NCI-H526 (cell line): ENCODE measurements around the gene NTM.

Source experiments
- DNase-seq, 2 experiments: peaks; one replicate each; lab custom pipeline; 2025; lab: John Stamatoyannopoulos, UW

NTM gene

DNA sequence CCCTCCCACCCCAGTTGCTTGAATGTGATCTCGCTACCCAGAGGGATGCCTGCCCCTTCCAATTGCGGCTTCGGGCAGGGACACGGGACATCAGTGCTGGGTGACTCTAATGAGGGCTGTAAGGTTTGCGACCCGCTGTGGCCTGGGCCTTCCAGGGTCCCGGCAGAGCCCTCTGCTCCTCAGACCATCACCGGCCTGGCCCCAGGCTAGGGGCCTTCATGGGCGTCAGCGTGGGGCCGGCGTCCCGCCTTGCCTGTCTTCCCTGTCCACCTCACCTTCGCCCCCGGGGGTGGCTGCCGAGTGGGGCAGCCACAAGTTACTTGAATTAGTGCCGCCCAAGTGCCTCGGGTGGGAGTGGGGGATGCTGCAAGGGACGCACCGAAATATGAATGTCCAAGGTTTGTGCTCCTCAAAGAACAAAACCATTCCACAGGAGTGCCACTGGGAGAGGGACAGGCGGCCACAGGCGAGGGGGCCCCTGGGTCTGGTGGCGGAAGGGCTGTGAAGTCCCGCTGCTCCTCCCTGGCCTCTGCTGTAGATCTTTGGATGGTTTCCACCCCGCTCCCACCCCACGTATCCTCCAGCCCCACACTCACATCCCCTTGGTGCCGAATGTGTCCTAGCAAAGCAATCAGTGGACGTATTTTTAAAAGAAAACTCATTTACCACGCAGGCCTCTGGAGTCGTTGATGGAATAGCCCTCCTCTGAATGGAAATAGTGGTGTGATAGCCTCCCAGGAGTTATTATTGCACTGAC lies 317.1 kb downstream of the NTM start:
- no peak for DNase-seq

DNA sequence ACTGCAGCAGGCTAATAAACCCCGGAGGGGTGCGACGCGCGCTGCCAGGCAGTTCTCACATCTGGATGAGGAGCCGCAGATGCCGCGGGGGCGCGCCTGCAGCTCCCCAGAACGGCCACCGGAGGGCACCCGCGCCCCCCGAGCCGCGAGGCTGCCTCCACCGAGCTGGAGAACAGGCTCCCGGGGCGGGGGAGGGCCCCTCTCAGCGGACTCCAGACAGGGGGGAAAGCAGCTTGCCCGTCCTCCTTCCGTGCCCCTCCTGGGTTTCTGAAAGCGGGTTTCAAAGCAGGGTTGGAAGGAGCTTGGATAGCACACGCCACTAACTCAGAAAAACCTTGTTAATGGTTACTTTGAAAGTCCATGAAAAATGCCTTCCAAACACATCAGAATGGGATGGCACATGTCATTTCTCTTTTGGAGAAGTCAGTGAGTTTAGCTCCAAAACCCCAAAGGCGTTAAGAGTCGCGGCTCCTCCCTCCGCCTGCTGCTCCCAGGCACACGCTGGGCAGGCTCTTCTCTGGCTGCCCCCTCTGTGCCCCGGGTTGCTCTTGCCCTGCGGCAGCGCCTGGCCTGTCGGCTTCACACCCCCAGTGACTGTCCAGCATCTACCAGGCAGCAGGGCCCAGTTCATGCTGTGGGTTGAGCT lies 317.8 kb downstream of the NTM start:
- peak; percentile 44 to 88 for DNase-seq

DNA sequence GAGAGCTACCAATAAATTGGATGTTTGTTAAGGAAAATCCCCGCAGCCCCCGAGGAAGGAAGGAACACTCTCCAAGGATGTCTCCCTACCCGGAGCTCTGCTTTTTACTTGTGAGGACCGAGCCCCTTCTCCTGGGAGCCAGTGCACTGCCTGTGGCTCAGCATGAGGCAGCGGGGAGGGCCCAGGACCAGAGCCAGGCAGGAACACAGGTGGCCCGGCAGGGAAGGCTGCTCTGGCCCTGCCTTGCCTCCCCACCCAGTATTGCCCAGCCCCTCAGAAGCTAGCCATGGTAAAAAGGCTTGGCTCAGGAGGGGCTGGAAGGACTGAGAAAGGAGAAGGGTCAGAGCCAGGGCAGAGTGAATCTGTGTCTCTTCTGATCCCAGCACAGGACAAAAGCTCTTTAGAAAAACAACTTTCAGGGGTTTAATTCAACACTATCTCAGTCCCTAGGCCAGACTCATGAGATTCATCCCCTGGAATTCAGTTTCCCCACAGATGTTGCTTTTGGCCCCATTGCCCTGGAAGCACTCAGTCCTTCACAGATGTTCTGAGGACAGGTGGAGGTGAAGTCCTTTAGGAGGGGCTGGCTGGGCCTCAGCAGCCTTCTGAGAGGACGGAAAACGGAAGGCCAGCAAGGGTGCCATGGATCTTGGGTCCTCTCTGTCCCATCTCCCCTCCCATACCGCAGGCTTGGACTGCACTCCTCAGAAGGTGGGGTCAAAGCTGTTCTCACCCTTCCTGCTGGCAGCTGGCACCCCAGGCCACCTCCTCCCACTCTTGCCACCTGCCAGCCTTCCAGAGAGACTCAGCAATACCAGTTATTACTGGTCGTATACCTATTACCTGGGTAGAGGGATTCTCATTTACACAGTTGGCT lies 318.9 kb downstream of the NTM start:
- DNase-seq: no peak

DNA sequence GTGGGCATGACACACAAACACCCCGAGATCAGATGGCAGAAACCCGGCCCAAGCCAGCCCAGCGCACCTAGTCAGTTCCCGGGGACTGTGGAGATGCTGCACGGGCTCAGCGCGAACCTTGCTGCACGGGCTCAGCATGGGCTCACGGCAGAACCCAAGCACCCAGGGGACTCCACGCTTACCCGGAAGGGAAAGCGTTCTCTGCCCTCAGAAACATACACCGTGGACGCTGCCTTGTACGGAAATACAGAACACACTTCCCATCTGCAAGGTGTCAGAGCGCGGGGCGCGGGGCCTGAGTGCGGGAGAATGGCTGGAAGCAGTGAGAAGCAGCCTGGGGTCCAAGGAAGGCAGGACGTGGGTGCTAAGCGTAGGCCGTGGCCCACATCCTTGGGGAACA lies 319.9 kb downstream of the NTM start:
- no peak for DNase-seq

DNA sequence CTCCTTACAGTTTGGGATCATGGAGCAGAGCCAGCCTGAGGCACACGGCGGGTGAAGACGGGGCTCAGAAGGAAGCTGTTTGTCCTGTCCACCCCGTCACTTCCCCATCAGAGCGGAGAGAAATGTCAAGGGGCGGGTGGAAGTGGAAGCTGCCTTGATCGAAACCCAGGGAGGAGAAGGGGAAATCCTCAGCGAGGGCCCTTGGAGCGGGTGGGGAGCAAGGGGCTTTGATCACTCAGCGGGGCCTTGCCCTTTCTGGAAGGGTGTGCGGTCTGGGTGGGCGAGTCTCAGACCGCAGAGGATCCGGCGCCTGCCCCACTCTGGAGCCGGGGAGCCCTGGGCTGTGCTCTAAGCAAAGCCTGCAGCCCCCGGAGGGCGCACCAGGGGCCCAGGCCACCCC lies 320.4 kb downstream of the NTM start:
- DNase-seq: no peak

DNA sequence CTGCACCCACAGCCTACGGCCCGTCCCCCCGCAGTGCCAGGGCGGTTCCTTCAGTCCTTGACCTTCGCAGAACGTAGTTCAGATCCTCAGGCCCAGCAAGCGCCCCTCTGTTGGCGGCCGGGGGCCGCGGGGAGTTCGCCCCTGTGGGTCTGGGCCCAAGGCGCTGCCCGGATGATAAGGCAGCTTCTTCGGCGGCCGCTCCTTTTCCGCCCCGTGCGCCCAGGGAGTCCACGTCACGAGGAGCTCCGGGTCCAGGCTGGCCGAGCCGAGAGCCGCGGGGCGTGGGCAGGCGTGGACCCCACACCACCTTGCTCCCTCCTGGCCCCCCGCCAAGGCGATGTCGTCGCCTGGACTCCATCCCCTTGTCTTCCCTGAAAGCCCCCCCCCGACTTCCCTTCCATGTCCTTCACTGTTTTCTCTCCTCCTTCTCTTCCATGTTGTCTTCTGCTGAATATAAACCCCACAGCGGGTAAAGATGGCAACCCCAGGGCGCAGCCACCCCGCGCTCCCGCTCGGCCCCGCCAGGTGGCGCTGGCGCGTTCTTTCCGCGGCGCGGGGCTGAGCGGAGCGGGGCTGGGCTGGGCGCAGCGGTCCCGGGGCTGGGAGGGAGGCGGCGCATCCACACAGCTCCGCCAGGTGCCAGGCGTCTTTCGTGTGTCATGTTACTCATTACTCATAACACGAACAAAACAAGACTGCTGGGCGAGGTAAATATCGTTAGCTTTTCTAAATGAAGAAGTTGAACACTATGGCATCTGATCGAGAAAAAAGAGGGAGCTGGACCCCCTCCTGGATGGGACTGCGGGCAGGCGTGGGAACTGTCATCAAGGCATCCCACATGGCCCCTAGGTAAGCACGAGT lies 321.0 kb downstream of the NTM start:
- DNase-seq: peak; percentile 70 to 97

DNA sequence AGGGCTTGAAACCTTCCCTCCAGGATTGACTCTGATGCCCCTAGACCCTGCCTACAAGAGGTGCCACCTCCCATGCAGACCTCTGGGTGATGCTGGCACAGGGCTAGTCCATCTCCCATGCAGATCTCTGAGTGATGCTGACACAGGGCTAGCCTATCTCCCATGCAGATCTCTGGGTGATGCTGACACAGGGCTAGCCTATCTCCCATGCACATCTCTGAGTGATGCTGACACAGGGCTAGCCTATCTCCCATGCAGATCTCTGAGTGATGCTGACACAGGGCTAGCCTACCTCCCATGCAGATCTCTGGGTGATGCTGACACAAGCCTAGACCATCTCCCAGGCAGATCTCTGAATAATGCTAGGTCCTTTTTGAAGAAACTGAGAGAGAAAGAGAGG lies 321.7 kb downstream of the NTM start:
- no peak for DNase-seq

DNA sequence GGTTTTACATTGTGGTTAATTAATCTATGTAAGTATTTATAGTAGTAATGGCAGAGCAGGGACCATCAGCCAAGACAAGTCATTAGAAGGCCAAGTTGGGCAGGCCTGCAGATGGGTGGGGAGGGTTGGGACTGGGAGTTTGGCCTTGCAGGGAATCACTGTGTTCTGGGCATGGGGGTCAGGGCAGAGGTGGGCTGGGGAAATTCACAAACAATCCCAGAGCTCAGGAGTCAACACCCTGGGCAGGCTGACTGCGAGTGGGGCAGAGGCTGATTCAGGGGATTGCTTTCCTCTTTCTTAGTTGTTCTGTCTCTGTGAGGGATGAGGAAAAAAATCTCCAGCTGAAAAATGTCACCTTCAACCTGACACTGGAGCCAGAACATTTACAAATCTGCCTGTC lies 322.5 kb downstream of the NTM start:
- no peak for DNase-seq

DNA sequence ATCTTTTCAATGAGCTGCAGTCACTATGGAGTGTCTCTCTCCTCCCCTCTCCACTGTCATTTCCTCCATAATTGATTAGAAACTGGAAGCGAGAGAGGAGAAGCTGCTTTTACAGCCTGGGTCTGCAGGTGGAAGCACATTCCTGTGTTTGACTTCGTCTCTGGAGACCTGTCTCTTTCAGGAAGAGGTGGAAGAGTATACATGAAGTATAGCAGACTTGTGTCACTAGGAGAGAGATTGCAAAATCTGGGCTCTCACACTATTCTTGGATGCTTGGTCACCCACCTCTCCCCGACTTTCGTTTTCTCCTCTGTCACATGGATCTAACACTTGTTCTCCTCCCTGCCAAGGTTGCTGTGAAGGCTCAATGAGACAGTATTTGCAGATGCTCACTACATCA lies 323.3 kb downstream of the NTM start:
- DNase-seq: no peak

DNA sequence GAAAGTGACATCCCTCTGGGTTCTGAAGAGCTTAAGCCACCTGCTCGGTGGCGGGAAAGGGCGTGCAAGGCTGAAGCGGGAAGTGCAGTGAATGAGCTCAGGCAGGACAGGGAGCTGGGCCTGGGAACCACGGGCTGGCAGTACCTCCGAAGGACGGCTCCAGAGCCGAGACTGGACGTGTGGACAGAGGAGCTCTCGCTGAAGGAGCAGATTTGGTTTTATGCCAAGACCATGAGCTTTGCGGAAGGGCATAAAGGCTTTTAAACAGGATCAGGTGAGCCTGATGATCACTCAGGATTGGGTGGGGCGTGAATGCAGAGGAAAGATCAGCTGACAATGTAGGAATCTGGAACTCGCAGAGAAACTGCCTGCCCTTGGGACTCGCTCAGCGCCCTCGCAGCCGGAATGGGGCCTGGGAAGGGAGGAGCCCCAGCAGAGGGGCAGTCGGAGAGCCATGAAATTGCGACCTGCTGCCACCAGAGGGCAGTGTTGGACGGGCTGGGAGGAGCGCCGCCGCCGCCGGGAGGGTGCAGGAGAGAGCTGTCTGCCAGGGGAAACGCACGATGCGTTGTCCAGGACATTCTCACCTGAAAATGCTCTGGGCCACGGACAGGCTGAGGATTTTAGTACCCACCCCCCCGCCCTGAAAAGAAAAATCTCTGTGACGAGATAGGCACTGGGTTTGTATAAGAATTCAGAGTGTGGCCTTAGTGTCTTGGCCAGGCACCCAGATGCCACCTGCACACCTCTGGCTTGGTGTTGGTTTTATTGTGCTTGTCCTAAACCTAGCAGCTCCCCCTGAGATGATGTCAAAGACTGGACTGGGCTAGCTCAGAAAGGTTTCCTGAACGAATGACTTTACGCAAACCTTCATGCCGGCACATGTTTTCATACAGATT lies 324.4 kb downstream of the NTM start:
- DNase-seq: peak; percentile 76 to 96

DNA sequence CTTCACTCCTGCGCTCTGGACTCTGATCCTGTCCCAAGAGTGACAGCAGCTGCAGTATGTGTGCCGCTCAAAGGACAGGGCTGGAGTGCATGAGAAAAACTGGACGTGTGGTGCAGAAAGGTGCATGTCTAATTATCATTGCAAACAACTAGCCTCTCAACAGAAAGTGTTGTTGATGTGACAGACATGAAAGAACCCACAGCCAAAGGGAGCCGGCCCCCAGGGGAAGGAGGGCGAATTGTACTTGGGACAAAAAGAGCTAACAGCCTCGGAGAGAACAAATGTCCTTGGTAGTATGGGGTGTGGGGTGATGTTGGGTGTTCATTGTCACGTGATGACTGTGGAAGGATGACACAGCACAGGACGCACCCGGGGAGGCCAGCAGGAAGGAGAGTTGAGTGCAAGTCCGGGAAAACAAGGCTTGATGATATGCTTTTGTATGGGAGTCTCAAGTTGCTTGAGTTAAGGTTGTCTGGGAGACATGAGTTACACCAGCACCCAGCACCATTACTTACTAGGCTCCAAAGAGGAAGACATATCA lies 325.5 kb downstream of the NTM start:
- no peak for DNase-seq

DNA sequence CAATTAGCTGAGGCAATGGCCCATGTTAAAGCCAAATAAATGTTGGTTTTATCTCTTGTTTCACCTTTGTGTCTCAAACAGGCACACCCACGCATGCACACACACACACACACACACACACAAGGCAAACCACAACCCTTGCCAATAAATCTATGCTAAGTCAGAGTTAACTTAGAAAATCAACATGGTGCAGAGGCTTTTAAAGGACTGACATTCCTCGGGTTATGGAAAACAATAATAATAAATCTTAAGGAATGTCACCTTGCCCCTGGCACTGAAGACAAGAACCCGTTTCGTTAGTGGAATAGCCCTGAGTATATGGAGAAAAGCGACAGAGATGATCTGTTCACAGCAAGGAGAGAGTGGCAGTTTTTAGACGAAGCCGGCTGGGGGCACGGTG lies 326.3 kb downstream of the NTM start:
- no peak for DNase-seq

DNA sequence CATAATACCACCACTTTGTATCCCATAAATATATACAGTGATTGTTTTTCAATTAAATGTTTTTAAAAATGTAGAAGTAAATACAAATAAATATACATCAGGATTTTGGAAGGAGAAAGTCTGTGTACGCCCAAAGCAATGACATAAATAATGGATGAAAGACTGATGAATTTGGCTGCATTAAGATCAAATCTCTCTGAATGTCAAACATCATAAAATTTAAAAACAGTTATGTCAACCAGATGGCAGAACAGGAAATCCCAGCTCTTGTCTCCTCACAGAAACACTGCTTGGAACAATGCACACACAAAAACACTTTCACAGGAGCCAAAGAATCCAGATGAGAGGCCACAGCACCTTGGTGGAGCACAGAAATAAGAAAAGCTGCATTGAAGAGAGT lies 332.9 kb downstream of the NTM start:
- DNase-seq: no peak

DNA sequence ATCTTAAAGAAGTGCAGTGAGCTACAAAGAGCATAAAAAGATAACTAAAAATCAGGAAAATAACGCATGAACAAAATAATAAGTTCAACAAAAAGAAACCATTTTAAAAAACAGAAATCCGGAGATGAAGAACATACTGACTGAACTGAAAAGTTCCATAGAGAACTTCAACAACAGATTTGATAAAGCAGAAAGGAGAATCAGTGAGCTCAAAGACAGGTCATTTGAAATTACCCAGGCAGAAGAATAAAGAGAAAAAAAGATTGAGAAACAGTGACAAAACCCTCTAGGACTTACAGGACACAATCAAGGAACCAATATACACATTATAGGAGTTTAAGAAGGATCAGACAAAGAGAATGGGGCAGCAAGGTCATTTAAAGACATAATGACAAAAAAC lies 334.3 kb downstream of the NTM start:
- DNase-seq: no peak

DNA sequence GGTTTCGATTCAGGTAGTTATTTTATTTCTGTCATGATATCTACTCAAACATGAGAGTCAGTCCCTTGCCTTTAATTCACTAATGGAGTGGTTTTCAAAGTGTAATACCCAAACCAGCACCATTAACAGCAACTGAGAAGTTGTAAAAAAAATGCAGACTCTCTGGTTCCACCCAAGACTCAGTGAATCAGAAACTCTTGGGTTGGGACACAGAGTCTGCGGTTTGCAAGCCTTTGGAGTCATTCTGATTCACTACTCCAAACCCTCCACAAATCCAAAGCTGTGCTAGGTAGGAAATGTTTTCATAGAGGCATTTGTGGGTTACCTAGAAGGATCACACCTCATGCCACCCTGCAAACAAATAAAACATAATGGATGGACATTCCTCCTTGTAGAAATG lies 340.1 kb downstream of the NTM start:
- DNase-seq: no peak

DNA sequence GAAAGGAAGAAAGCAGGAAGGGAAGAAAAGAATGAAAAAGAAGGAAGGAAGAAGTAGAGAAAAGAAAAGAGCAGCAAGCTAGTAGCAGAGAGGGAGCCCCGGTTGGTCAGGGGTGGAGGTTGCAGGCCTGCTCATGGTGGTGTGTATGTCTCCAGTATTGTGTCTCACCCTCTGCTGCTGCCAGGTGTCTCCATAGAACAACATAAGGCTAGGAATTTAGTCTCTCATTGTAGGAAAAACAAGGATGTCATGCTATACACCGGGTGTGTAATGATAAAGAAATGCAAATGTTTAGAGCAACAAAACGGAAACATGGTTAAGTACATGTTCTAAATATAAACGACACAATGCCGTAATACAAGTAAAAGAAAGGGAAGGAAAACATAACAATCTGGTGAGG lies 342.5 kb downstream of the NTM start:
- DNase-seq: no peak

DNA sequence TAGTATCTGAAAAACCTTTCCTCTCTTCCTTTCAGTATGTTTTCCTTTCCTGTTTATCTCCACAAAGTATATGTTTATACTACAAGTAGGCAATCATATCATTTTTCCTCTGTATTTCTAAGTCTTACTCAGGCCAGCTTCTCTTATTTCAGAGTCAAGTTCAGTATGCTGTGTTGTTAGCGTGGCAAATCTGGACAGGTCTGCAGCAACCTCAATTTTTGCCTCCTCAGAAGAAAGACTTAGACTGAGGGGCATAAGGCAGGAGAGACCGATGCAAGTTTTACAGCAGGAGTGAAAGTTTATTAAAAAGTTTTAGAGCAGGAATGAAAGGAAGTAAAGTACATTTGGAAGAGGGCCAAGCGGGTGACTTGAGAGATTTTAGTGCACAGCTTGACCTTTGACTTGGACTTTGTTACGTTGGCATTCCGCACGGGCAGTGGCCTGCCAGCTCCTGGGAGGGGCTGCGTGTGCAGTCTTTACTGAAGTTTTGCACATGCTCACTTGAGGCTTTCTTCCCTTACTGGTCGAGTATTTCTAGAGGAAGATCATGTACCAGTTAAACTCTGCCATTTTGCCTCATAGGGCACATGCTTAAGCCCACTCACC lies 343.2 kb downstream of the NTM start:
- DNase-seq: no peak

DNA sequence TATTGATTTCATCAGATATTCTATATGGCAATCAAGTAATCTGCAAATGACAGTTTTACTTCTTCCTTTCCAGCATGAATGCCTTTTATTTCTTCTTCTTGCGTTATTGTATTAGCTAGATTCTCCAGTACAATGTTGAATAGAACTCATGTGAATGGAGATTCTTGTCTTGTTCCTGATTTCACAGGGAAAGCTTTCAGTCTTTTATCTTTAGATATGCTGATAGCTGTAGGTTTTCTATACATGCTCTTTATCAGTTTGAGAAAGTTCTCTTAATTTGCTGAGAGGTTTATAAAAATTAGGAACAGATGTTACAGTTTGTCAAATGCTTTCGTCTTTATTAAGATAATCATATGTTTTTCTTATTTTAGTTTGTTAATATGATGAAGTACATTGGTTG lies 347.2 kb downstream of the NTM start:
- no peak for DNase-seq

DNA sequence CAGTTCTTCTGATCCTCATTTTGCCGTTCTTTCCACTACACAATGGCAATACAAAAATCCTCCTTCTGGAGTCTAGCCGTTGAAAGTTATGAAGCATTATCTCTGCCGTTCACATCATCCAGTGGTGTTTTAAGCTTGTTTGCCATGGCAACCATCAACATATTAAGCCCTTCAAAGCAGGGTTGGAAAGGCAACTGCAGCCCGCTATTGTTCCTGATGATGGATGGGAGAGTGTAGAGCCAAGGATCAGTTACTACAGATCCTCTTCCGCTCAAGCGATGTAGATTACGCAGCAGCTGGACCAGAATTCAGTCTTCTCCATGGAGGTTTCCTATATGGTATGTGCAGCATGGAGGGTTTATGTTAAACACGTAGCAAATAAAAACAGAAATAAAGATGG lies 352.7 kb downstream of the NTM start:
- no peak for DNase-seq

DNA sequence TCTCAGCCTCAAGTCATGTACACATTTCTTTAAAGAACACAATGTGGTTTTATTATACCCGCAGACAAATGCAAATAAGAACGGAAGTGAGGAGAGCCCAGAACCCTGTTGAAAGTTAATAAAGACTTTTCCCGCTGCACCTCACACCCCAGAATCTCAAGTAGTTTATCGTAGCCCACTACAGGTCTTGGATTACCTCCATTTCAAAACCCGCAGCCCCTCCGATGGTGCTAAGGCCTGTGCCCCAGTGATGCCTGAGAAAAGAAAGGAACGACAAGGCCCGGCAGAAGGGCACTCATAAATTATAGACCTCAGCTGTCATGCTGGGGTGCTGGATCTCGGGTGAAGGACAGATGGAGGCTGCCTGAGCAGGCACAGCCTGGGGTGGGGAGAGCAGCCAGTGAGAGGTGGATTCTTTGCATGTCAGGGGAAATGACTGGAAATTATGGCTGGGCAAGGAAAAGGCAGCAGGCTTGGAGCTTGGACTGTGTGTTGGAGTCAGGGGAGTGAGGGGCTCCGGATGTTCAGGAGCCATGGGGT lies 354.1 kb downstream of the NTM start:
- DNase-seq: no peak
